IMR-90 (cell line): ENCODE measurements around the gene NR4A3. TPM values are rescaled to one million over a fixed set of nuclear protein-coding genes. Genes with fewer than 3 reads are reported as not detected.

Source experiments
- ATAC-seq: fragments of 200-7000 bp; cut with Tn5 transposase; 2 replicates; pipeline ENCODE4 v1.9.1; 2020; ENCODE audit warnings: low read depth, mild to moderate bottlenecking, moderate library complexity
- BruUV-seq: library from RNA; stranded (reverse); fragments of 400-500 nt; replicated peaks from 2 replicates; lab custom pipeline; 2021; lab: Mats Ljungman, UMichigan
- CTCF ChIA-PET: fragments of 300-600 bp; formaldehyde crosslinking; extraction: SDS; loops from one replicate; lab custom pipeline; 2021; ENCODE audit warnings: antibody characterized with exemption; lab: Yijun Ruan, JAX
- POLR2A ChIA-PET: fragments of 300-600 bp; sonication (Branson Sonifier 250); formaldehyde crosslinking; loops from one replicate; lab custom pipeline; 2022; ENCODE audit warnings: antibody characterized with exemption; ENCODE audit not compliant: unreplicated experiment; lab: Charles Lee
- DNase-seq: peaks from one replicate; pipeline ENCODE4 v3.0.0; 2013
- H2AFZ ChIP-seq: replicated peaks from 2 replicates; pipeline ENCODE3; 2013; ENCODE audit warnings: low read length, mild to moderate bottlenecking; ENCODE audit not compliant: poor library complexity
- H2AK5ac ChIP-seq: 2 replicates; pipeline ENCODE4 v1.6.1; 2013; ENCODE audit warnings: low read depth, low read length, inconsistent platforms
- H2AK9ac ChIP-seq: replicated peaks from 2 replicates; pipeline ENCODE3; 2013; ENCODE audit warnings: mild to moderate bottlenecking, low read depth, low read length, moderate library complexity; ENCODE audit not compliant: poor library complexity
- H2BK120ac ChIP-seq: 2 replicates; pipeline ENCODE4 v1.6.1; 2013; ENCODE audit warnings: low read depth, low read length, inconsistent platforms
- H2BK15ac ChIP-seq: 3 replicates; pipeline ENCODE4 v1.6.1; 2013; ENCODE audit warnings: low read depth, low read length, inconsistent platforms
- H2BK20ac ChIP-seq: 2 replicates; pipeline ENCODE4 v1.6.1; 2013; ENCODE audit warnings: low read depth, mild to moderate bottlenecking, inconsistent platforms, low read length, moderate library complexity
- H2BK5ac ChIP-seq: 2 replicates; pipeline ENCODE4 v1.6.1; 2013; ENCODE audit warnings: mild to moderate bottlenecking, low read depth, low read length, inconsistent platforms; ENCODE audit not compliant: poor library complexity, severe bottlenecking
- H3K14ac ChIP-seq: replicated peaks from 2 replicates; pipeline ENCODE4 v1.6.1; 2013; ENCODE audit warnings: low read depth, low read length, inconsistent platforms
- H3K18ac ChIP-seq: 2 replicates; pipeline ENCODE4 v1.6.1; 2013; ENCODE audit warnings: low read depth, low read length, control low read depth
- H3K23ac ChIP-seq: 2 replicates; pipeline ENCODE4 v1.6.1; 2013; ENCODE audit warnings: low read depth, low read length, inconsistent platforms
- H3K27ac ChIP-seq: 2 replicates; pipeline ENCODE4 v1.5.1; 2013; ENCODE audit warnings: mild to moderate bottlenecking, control low read depth, low read length; ENCODE audit not compliant: insufficient read depth
- H3K27me3 ChIP-seq: 2 replicates; pipeline ENCODE4 v1.6.1; 2013; ENCODE audit warnings: low read length; ENCODE audit not compliant: control insufficient read depth, insufficient read depth
- H3K36me3 ChIP-seq: 2 replicates; pipeline ENCODE4 v1.6.1; 2013; ENCODE audit warnings: low read length, mixed read lengths; ENCODE audit not compliant: control insufficient read depth, insufficient read depth
- H3K4ac ChIP-seq: 2 replicates; pipeline ENCODE4 v1.6.1; 2013; ENCODE audit warnings: low read depth, low read length, inconsistent platforms
- H3K4me1 ChIP-seq: 2 replicates; pipeline ENCODE4 v1.6.1; 2013; ENCODE audit warnings: low read length, mixed read lengths; ENCODE audit not compliant: control insufficient read depth, insufficient read depth
- H3K4me2 ChIP-seq: 2 replicates; pipeline ENCODE4 v1.6.1; 2013; ENCODE audit warnings: low read depth, mild to moderate bottlenecking, control low read depth, low read length, moderate library complexity
- H3K4me3 ChIP-seq: 2 replicates; pipeline ENCODE4 v1.5.1; 2013; ENCODE audit warnings: low read depth, mild to moderate bottlenecking, control low read depth, low read length, moderate library complexity; ENCODE audit not compliant: insufficient read depth
- H3K56ac ChIP-seq: 2 replicates; pipeline ENCODE4 v1.6.1; 2013; ENCODE audit warnings: low read length, inconsistent platforms; ENCODE audit not compliant: insufficient read depth; ENCODE audit errors: extremely low read depth
- H3K79me1 ChIP-seq, 2 experiments: 2 replicates each; pipeline ENCODE4 v1.6.1; 2013; ENCODE audit warnings: low read length in 2 of 2, inconsistent platforms in 1 of 2, low read depth in 1 of 2
- H3K9ac ChIP-seq: 2 replicates; pipeline ENCODE4 v1.6.1; 2013; ENCODE audit warnings: low read depth, low read length, control low read depth
- H3K9me1 ChIP-seq: 2 replicates; pipeline ENCODE4 v1.6.1; 2013; ENCODE audit warnings: low read length, inconsistent platforms; ENCODE audit not compliant: insufficient read depth
- H3K9me3 ChIP-seq: 2 replicates; pipeline ENCODE4 v1.6.1; 2013; ENCODE audit warnings: low read length; ENCODE audit not compliant: control insufficient read depth, insufficient read depth
- H4K20me1 ChIP-seq: 2 replicates; pipeline ENCODE4 v1.6.1; 2013; ENCODE audit warnings: low read length, inconsistent platforms; ENCODE audit not compliant: insufficient read depth
- H4K5ac ChIP-seq: 2 replicates; pipeline ENCODE4 v1.6.1; 2013; ENCODE audit warnings: mild to moderate bottlenecking, low read depth, low read length, control low read depth
- H4K8ac ChIP-seq, 2 experiments: 2 replicates each; pipeline ENCODE4 v1.6.1; 2013; ENCODE audit warnings: low read depth in 2 of 2, low read length in 2 of 2, control low read depth in 1 of 2, inconsistent platforms in 1 of 2
- H4K91ac ChIP-seq: 2 replicates; pipeline ENCODE4 v1.6.1; 2013; ENCODE audit warnings: low read depth, low read length, inconsistent platforms; ENCODE audit not compliant: insufficient read depth
- FOS ChIP-seq: fragments of 150-350 bp; IDR thresholded peaks from 2 replicates; pipeline ENCODE4 v1.6.1; 2016; ENCODE audit warnings: low read depth, low read length
- MAFK ChIP-seq: IDR thresholded peaks from 2 replicates; pipeline ENCODE4 v1.6.1; 2012; ENCODE audit warnings: low read depth, low read length, improper control_type of control experiment
- RAD21 ChIP-seq: IDR thresholded peaks from 2 replicates; pipeline ENCODE4 v1.6.1; 2012; ENCODE audit warnings: low read length, improper control_type of control experiment
- WGBS, 2 experiments: methylation state at CpG; one replicate each; pipeline versions ENCODE4 v1.1.5 to v1.1.7; 2013; ENCODE audit warnings: missing lambda C conversion rate in 2 of 2; ENCODE audit not compliant: insufficient read length in 1 of 2; ENCODE audit errors: extremely low coverage in 2 of 2; 5-methylcytosine and 5-hydroxymethylcytosine counted together
- dilution Hi-C: fragments of 300-500 bp; cut with HindIII; formaldehyde crosslinking; loops from one replicate; pipeline ENCODE4 v1.14.3; 2018; ENCODE audit warnings: low sequenced_read_pairs; ENCODE audit not compliant: unreplicated experiment
- in situ Hi-C: fragments of 300-500 bp; cut with MboI; formaldehyde crosslinking; loops from 3 replicates; pipeline ENCODE4 v1.14.3; 2019; ENCODE audit warnings: low sequenced_read_pairs, inconsistent platforms, mixed read lengths
- intact Hi-C: fragments of 100-400 bp; cut with micrococcal nuclease; formaldehyde crosslinking; loops from 2 replicates; pipeline ENCODE4 v1.10.0; 2022
- polyA plus RNA-seq, 3 experiments: library from polyadenylated mRNA; depleted of rRNA; stranded (reverse); fragments of >200 nt; gene quantifications; 2 replicates each; pipeline ENCODE4 v1.2.3, GENCODE V29; 2012; ENCODE audit warnings: low replicate concordance in 1 of 3
- total RNA-seq: library from RNA; depleted of rRNA; stranded (reverse); fragments of >200 nt; gene quantifications from 2 replicates; pipeline ENCODE4 v1.2.3, GENCODE V29; 2012
- TF ChIP-seq, protein P1 (sequence below): fragments of 150-350 bp; IDR thresholded peaks from 2 replicates; pipeline ENCODE4 v1.6.1; 2016; ENCODE audit warnings: low read depth, mild to moderate bottlenecking, low read length, moderate library complexity, borderline replicate concordance

The NR4A3 gene
- total and polyA plus RNA-seq, 2 of the 4 experiments (the other 2 are of a cell fraction) = 0.27 to 0.54 TPM

DNA sequence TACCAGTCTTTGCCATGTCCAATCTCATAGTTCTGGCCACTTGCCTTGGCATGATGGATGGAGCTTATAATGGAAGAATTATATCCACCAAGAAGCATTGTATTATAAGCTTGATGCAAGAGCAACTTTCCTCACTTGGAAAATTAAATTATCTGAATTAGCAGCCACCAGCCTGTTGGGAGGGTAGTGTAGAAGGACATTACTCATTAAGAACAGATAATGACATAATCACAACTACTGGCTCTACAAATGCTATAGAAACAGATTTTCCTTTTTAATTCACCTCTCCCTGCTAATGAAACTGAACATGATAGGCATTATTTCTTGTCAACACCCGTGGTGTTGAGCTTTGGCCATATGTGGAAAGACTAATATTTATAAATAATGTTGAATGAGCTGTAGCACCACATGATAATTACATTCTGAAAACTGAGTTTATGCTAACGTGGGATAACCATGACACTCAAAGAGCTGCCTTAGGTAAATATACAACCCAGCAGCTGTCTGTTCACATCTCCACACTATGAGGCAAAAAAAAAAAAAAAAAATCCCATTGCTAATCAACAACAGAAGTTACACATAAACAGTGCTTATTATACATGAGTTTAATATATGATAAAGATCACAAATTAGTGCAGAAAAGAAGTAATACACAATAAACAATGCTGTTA, 48.1 kb upstream of the NR4A3 start:
- POLR2A ChIA-PET = no interaction called here
- H3K4me3 ChIP-seq = no peak overlapping the region
- no peak overlapping the region for H3K4me2 ChIP-seq
- no peaks in the 10 kb centered on the region for H3K4me1 ChIP-seq
- no CpG with 5 or more reads among the region's 2 CpGs for WGBS, 2 experiments
- no peaks in the 10 kb centered on the region for H3K36me3 ChIP-seq
- H2BK20ac ChIP-seq = no peak overlapping the region
- no peak overlapping the region for H2BK15ac ChIP-seq
- intact Hi-C loops = no loop called here
- no peak overlapping the region for H2BK5ac ChIP-seq
- TF ChIP-seq RAD21 (no peak), FOS (no peak), MAFK (no peak)
- TF ChIP-seq, protein P1, sequence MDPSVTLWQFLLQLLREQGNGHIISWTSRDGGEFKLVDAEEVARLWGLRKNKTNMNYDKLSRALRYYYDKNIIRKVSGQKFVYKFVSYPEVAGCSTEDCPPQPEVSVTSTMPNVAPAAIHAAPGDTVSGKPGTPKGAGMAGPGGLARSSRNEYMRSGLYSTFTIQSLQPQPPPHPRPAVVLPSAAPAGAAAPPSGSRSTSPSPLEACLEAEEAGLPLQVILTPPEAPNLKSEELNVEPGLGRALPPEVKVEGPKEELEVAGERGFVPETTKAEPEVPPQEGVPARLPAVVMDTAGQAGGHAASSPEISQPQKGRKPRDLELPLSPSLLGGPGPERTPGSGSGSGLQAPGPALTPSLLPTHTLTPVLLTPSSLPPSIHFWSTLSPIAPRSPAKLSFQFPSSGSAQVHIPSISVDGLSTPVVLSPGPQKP = no peak
- dilution Hi-C loops = no loop called here
- H3K79me1 ChIP-seq = no peaks in the 10 kb centered on the region
- H3K56ac ChIP-seq = no peak overlapping the region
- H3K9ac ChIP-seq = no peak overlapping the region
- DNase-seq = no peak
- CTCF ChIA-PET = interaction anchor here (1.2 kb wide), 1 partner anchor 24 kb away, joined by 4 read pairs; no protein-coding TSS in a partner anchor
- H3K9me3 ChIP-seq = no peaks in the 10 kb centered on the region
- H3K14ac ChIP-seq = no peak overlapping the region
- no peak for ATAC-seq
- no peaks in the 10 kb centered on the region for H3K9me1 ChIP-seq
- no peak overlapping the region for H3K4ac ChIP-seq
- no peak overlapping the region for H2BK120ac ChIP-seq
- H2AK5ac ChIP-seq = no peak overlapping the region
- no peaks in the 10 kb centered on the region for H4K20me1 ChIP-seq
- BruUV-seq = no TSS peak
- H3K18ac ChIP-seq = no peak overlapping the region
- no peak overlapping the region for H4K91ac ChIP-seq
- H3K27ac ChIP-seq = no peak overlapping the region
- no peak overlapping the region for H4K8ac ChIP-seq
- no peak overlapping the region for H2AK9ac ChIP-seq
- no peak overlapping the region for H4K5ac ChIP-seq
- H3K27me3 ChIP-seq = peaks cover 2% of the 10 kb centered on the region; the same call in 1 of the 2 replicates
- H2AFZ ChIP-seq = no peak overlapping the region
- H3K23ac ChIP-seq = no peak overlapping the region
- in situ Hi-C loops = no loop called here
